ENCODE results near the gene LXN.
A peak's percentile ranks its signal among the peaks of the same experiment; 100 is the strongest.
"Not testable (repeated sequence)": the region's sequence is repeated elsewhere in the genome, so short reads cannot be mapped to it uniquely, and the experiment has no call there.

Gene LXN

GRCh38 chr3:158672215-158673176 is at the start of gene LXN:
TSS of gene LXN (minus strand) at chr3:158672648. CDS start at chr3:158672478, 170 bp downstream.
- peak; percentile 30 to 42 for DNase-seq (ENCODE audit: low read depth in 2 of 2)

GRCh38 chr3:158722108-158722507 is 49.7 kb upstream of the LXN start:
- no peak for DNase-seq (ENCODE audit: low read depth in 2 of 2)

GRCh38 chr3:158718490-158719170 is 46.2 kb upstream of the LXN start:
- DNase-seq (ENCODE audit: low read depth in 2 of 2): no peak

- no peak for DNase-seq (ENCODE audit: low read depth in 2 of 2)
Measured at GRCh38 chr3:158717576-158717975, 45.1 kb upstream of the LXN start.

- DNase-seq (ENCODE audit: low read depth in 2 of 2): no peak
Measured at GRCh38 chr3:158713094-158713499, 40.6 kb upstream of the LXN start.

GRCh38 chr3:158712443-158712842 is 40.0 kb upstream of the LXN start:
- no peak for DNase-seq (ENCODE audit: low read depth in 2 of 2)

GRCh38 chr3:158711886-158712285 is 39.4 kb upstream of the LXN start:
- DNase-seq (ENCODE audit: low read depth in 2 of 2): no peak

GRCh38 chr3:158710601-158711000 is 38.2 kb upstream of the LXN start:
- DNase-seq (ENCODE audit: low read depth in 2 of 2): no peak

GRCh38 chr3:158709666-158710083 is 37.2 kb upstream of the LXN start:
- DNase-seq (ENCODE audit: low read depth in 2 of 2): no peak

GRCh38 chr3:158703566-158703965 is 31.1 kb upstream of the LXN start:
- DNase-seq (ENCODE audit: low read depth in 2 of 2): no peak

GRCh38 chr3:158702815-158703481 is 30.5 kb upstream of the LXN start:
- DNase-seq (ENCODE audit: low read depth in 2 of 2): no peak

- no peak for DNase-seq (ENCODE audit: low read depth in 2 of 2)
Measured at GRCh38 chr3:158701420-158702065, 29.1 kb upstream of the LXN start.

GRCh38 chr3:158700559-158700958 is 28.1 kb upstream of the LXN start:
- DNase-seq (ENCODE audit: low read depth in 2 of 2): no peak

GRCh38 chr3:158696618-158697017 is 24.2 kb upstream of the LXN start:
- no peak for DNase-seq (ENCODE audit: low read depth in 2 of 2)

- not testable (repeated sequence) for DNase-seq (ENCODE audit: low read depth in 2 of 2)
Measured at GRCh38 chr3:158693866-158694456, 21.5 kb upstream of the LXN start.

GRCh38 chr3:158685159-158685558 is 12.7 kb upstream of the LXN start:
- no peak for DNase-seq (ENCODE audit: low read depth in 2 of 2)

GRCh38 chr3:158683230-158683962 is 10.9 kb upstream of the LXN start:
- DNase-seq (ENCODE audit: low read depth in 2 of 2): no peak

- DNase-seq (ENCODE audit: low read depth in 2 of 2): no peak
Measured at GRCh38 chr3:158680861-158681260, 8.4 kb upstream of the LXN start.

- DNase-seq (ENCODE audit: low read depth in 2 of 2): no peak
Measured at GRCh38 chr3:158679547-158680000, 7.1 kb upstream of the LXN start.

- no peak for DNase-seq (ENCODE audit: low read depth in 2 of 2)
Measured at GRCh38 chr3:158678687-158679086, 6.2 kb upstream of the LXN start.

GRCh38 chr3:158671821-158672214 is 630 bp downstream of the LXN start:
- no peak for DNase-seq (ENCODE audit: low read depth in 2 of 2)

All from stimulated activated CD4-positive, alpha-beta T cell treated with anti-CD3 and anti-CD28 coated beads, Interleukin-1b, Interleukin-23, amount 100 ng/mL, for 1 hour (primary cell).